ENCODE data around the gene SYT9. TPM values are rescaled to one million over a fixed set of nuclear protein-coding genes. Genes with fewer than 3 reads are reported as not detected.

The SYT9 gene
- total and polyA plus RNA-seq, 9 of the 15 experiments (the other 6 are each of a cell fraction or from before 2014, with no cell fraction given) = 0.01 TPM; not detected in 8

GRCh38 chr11:7436146-7436545 lies 184.4 kb downstream of the SYT9 start:
- POLR2A ChIA-PET = no interaction called here
- Histone ChIP-seq H3K9me1 (ENCODE audit: control insufficient read depth, insufficient read depth, low read length) (no peaks in the 10 kb centered on the region), H3K27me3 (ENCODE audit: control insufficient read depth in 2 of 2, insufficient read depth in 2 of 2, low read length in 2 of 2) (no peaks in the 10 kb centered on the region), H3K36me3 (ENCODE audit: control insufficient read depth, insufficient read depth, low read length) (no peaks in the 10 kb centered on the region), H3K79me2 (ENCODE audit: control insufficient read depth, insufficient read depth, low read length) (no peaks in the 10 kb centered on the region), H3K4me1 (replicated peaks in 1 of 2; ENCODE audit: control insufficient read depth in 2 of 2, insufficient read depth in 2 of 2, low read length in 2 of 2) (no peaks in the 10 kb centered on the region), H3K9ac (ENCODE audit: insufficient read depth in 1 of 2, low read depth in 2 of 2, low read length in 2 of 2) (no peak overlapping the region), H3K27ac (ENCODE audit: extremely low read depth, low read depth, low read length) (no peak overlapping the region), H4K20me1 (replicated peaks; ENCODE audit: control insufficient read depth, insufficient read depth, low read length) (no peaks in the 10 kb centered on the region), H3K9me3 (replicated peaks; ENCODE audit: control insufficient read depth, insufficient read depth, low read depth, low read length) (no peaks in the 10 kb centered on the region), H2AFZ (ENCODE audit: low read depth, low read length) (no peak overlapping the region), H3K4me2 (ENCODE audit: insufficient read depth, low read length) (no peak overlapping the region), H3K4me3 (no peak overlapping the region)
- intact Hi-C loops (cut with micrococcal nuclease) = no loop called here
- TF ChIP-seq FOSL1 (tag; conservative IDR thresholded peaks at IDR 0.05) (no peak), CREB1 (IDR thresholded peaks at IDR 0.05) (no peak), CREB1 (CRISPR knock-in tag; IDR thresholded peaks at IDR 0.05) (no peak), BRF2 (IDR thresholded peaks at IDR 0.05; ENCODE audit: borderline replicate concordance, insufficient read depth, insufficient read length) (no peak), HNRNPL (IDR thresholded peaks at IDR 0.05; ENCODE audit: low read depth, low read length) (no peak), POU5F1 (IDR thresholded peaks at IDR 0.05; ENCODE audit: borderline replicate concordance, low read depth, low read length, partially characterized antibody) (no peak), PHF21A (IDR thresholded peaks at IDR 0.05; ENCODE audit: borderline replicate concordance, low read depth) (no peak), NFE2L1 (tag; IDR thresholded peaks at IDR 0.05; ENCODE audit: borderline replicate concordance, low read depth) (no peak), CAMTA2 (CRISPR knock-in tag; conservative IDR thresholded peaks at IDR 0.05) (no peak), SIN3B (IDR thresholded peaks at IDR 0.05; ENCODE audit: low read depth) (no peak), POLR2AphosphoS2 (IDR thresholded peaks at IDR 0.05; ENCODE audit: low read length) (no peak), ZBTB8A (IDR thresholded peaks at IDR 0.05; ENCODE audit: partially characterized antibody) (no peak), HNRNPH1 (optimal IDR thresholded peaks at IDR 0.05; ENCODE audit: low read depth, low read length) (no peak), ATF4 (CRISPR knock-in tag; IDR thresholded peaks at IDR 0.05) (no peak), NCOA2 (IDR thresholded peaks at IDR 0.05; ENCODE audit: partially characterized antibody in 2 of 2) (no peak), LCOR (CRISPR knock-in tag; IDR thresholded peaks at IDR 0.05) (no peak), SLC30A9 (CRISPR knock-in tag; IDR thresholded peaks at IDR 0.05) (no peak), HOXB6 (CRISPR knock-in tag; IDR thresholded peaks at IDR 0.05; ENCODE audit: borderline replicate concordance) (no peak), ZNF507 (tag; conservative IDR thresholded peaks at IDR 0.05) (no peak), ZNF695 (CRISPR knock-in tag; IDR thresholded peaks at IDR 0.05) (no peak), ZNF175 (CRISPR knock-in tag; IDR thresholded peaks at IDR 0.05; ENCODE audit: low read depth) (no peak)
- FAIRE-seq (no peak), DNase-seq (ENCODE audit: extremely low read depth in 1 of 4, low spot score in 3 of 4) (no peak), ATAC-seq (no peak)
- CTCF ChIA-PET (ENCODE audit: low intra/inter-chr PET ratio) = no interaction called here
- 0% methylated on average over 1 of the region's 1 CpG for WGBS (ENCODE audit: insufficient coverage, low coverage, missing lambda C conversion rate)
- BruUV-seq (replicated peaks) = no TSS peak
- in situ Hi-C loops (cut with MboI) = no loop called here
